HepG2 (cell line): ENCODE data around the gene ZC3H7B. TPM values are rescaled to one million over a fixed set of nuclear protein-coding genes. Genes with fewer than 3 reads are reported as not detected.
A peak's percentile ranks its signal among the peaks of the same experiment; 100 is the strongest.

Source experiments
- ATM ChIP-seq: fragments of 450-650 bp; IDR thresholded peaks from 2 replicates; pipeline ENCODE4 v1.7.1; 2017; ENCODE audit warnings: mild to moderate bottlenecking, borderline replicate concordance
- ELF3 ChIP-seq: IDR thresholded peaks from 2 replicates; pipeline ENCODE4 v1.6.1; 2016; ENCODE audit warnings: missing genetic modification reagents, missing compliant biosample characterization
- FOXK1 ChIP-seq: sonication (generic); formaldehyde crosslinking; IDR thresholded peaks from 2 replicates; pipeline ENCODE4 v1.4.0; 2020; ENCODE audit warnings: low read depth, missing genetic modification reagents, borderline replicate concordance
- FOXP1 ChIP-seq, 2 experiments: fragments of 450-650 bp in 1 of 2; IDR thresholded peaks; 2 replicates each; pipeline ENCODE4 v1.6.1; 2017 to 2018; ENCODE audit warnings: antibody characterized with exemption in 1 of 2
- HNF4A ChIP-seq: sonication (generic); formaldehyde crosslinking; IDR thresholded peaks from 2 replicates; pipeline ENCODE4 v1.4.0; 2020; ENCODE audit warnings: missing genetic modification reagents
- HNRNPUL1 ChIP-seq: fragments of 200-400 bp; formaldehyde crosslinking; IDR thresholded peaks from 2 replicates; pipeline ENCODE4 v1.6.1; 2017; ENCODE audit warnings: low read depth, mild to moderate bottlenecking, low read length, moderate library complexity
- KLF15 ChIP-seq: sonication (generic); formaldehyde crosslinking; IDR thresholded peaks from 2 replicates; pipeline ENCODE4 v1.8.1; 2023; ENCODE audit warnings: borderline replicate concordance, mild to moderate bottlenecking, inconsistent platforms, missing genetic modification reagents, mixed read lengths
- MAFF ChIP-seq: IDR thresholded peaks from 2 replicates; pipeline ENCODE4 v1.6.1; 2011; ENCODE audit warnings: low read depth, low read length, improper control_type of control experiment
- NKX3-1 ChIP-seq: sonication (generic); formaldehyde crosslinking; IDR thresholded peaks from 2 replicates; pipeline ENCODE4 v1.5.0; 2020; ENCODE audit warnings: missing genetic modification reagents
- ONECUT2 ChIP-seq: sonication (generic); formaldehyde crosslinking; IDR thresholded peaks from 2 replicates; pipeline ENCODE4 v1.4.0; 2020; ENCODE audit warnings: missing genetic modification reagents
- PHB2 ChIP-seq: fragments of 450-650 bp; IDR thresholded peaks from 2 replicates; pipeline ENCODE4 v1.6.1; 2018; ENCODE audit not compliant: partially characterized antibody
- PITX1 ChIP-seq: sonication (generic); formaldehyde crosslinking; IDR thresholded peaks from 2 replicates; pipeline ENCODE4 v1.5.1; 2020; ENCODE audit warnings: mild to moderate bottlenecking, missing genetic modification reagents
- RARA ChIP-seq: IDR thresholded peaks from 2 replicates; pipeline ENCODE4 v1.6.1; 2016; ENCODE audit warnings: missing genetic modification reagents, missing compliant biosample characterization
- RXRA ChIP-seq: sonication (generic); formaldehyde crosslinking; IDR thresholded peaks from 2 replicates; pipeline ENCODE4 v1.5.1; 2020; ENCODE audit warnings: missing genetic modification reagents
- SPEN ChIP-seq: sonication (generic); formaldehyde crosslinking; IDR thresholded peaks from 2 replicates; pipeline ENCODE4 v1.5.1; 2020; ENCODE audit warnings: low read depth, mild to moderate bottlenecking, missing genetic modification reagents
- SRF ChIP-seq: IDR thresholded peaks from 2 replicates; pipeline ENCODE4 v1.6.1; 2011; ENCODE audit warnings: mild to moderate bottlenecking, low read depth, low read length, moderate library complexity
- ZC3H13 ChIP-seq: sonication (generic); formaldehyde crosslinking; IDR thresholded peaks from 2 replicates; pipeline ENCODE4 v1.8.1; 2023; ENCODE audit warnings: mild to moderate bottlenecking, missing genetic modification reagents, moderate library complexity
- ZIK1 ChIP-seq: sonication (generic); formaldehyde crosslinking; IDR thresholded peaks from 2 replicates; pipeline ENCODE4 v1.5.0; 2020; ENCODE audit warnings: mild to moderate bottlenecking, low read depth, missing genetic modification reagents, borderline replicate concordance
- ZNF543 ChIP-seq: sonication (generic); formaldehyde crosslinking; IDR thresholded peaks from 2 replicates; pipeline ENCODE4 v1.4.0; 2020; ENCODE audit warnings: mild to moderate bottlenecking, missing genetic modification reagents
- ZSCAN9 ChIP-seq: IDR thresholded peaks from 2 replicates; pipeline ENCODE4 v1.6.1; 2016; ENCODE audit warnings: borderline replicate concordance
- polyA plus RNA-seq, 8 experiments: library from polyadenylated mRNA; depleted of rRNA in 3 of 8; stranded (reverse) in 7 of 8; unstranded in 1 of 8; fragments of >200 nt; fragmentation: Illumina TruSeq in 4 of 8; extraction: Trizol in 4 of 8; gene quantifications; 2 replicates each; pipeline versions ENCODE4 v1.2.1 to v1.2.3, GENCODE V29; 2011 to 2016; ENCODE audit warnings: low read depth in 4 of 8, missing spikeins in 1 of 8, mixed read lengths in 1 of 8; ENCODE audit not compliant: insufficient read depth in 1 of 8
- total RNA-seq, 5 experiments: library from RNA; depleted of rRNA; stranded (reverse); fragments of >200 nt; fragmentation: Illumina TruSeq; extraction: Trizol; gene quantifications; 2 replicates each; pipeline ENCODE4 v1.2.3, GENCODE V29; 2016; ENCODE audit warnings: low read depth in 1 of 5
- TF ChIP-seq, protein P1 (sequence below): sonication (generic); formaldehyde crosslinking; IDR thresholded peaks from 2 replicates; pipeline ENCODE4 v1.4.0; 2020; ENCODE audit warnings: mild to moderate bottlenecking, missing genetic modification reagents
- TF ChIP-seq, protein P2 (sequence below): sonication (generic); formaldehyde crosslinking; IDR thresholded peaks from 2 replicates; pipeline ENCODE4 v1.5.0; 2020; ENCODE audit warnings: missing genetic modification reagents
- TF ChIP-seq, protein P3 (sequence below): sonication (generic); formaldehyde crosslinking; conservative IDR thresholded peaks from 2 replicates; pipeline ENCODE4 v1.4.0; 2020; ENCODE audit warnings: missing genetic modification reagents
- TF ChIP-seq, protein P4 (sequence below): IDR thresholded peaks from 2 replicates; pipeline ENCODE4 v1.6.1; 2016; ENCODE audit warnings: missing compliant biosample characterization, missing genetic modification reagents, borderline replicate concordance

ZC3H7B gene
- total and polyA plus RNA-seq, 2 of the 13 experiments (the other 11 are each of a cell fraction or from before 2014, with no cell fraction given): 26.4 to 37.2 TPM

DNA sequence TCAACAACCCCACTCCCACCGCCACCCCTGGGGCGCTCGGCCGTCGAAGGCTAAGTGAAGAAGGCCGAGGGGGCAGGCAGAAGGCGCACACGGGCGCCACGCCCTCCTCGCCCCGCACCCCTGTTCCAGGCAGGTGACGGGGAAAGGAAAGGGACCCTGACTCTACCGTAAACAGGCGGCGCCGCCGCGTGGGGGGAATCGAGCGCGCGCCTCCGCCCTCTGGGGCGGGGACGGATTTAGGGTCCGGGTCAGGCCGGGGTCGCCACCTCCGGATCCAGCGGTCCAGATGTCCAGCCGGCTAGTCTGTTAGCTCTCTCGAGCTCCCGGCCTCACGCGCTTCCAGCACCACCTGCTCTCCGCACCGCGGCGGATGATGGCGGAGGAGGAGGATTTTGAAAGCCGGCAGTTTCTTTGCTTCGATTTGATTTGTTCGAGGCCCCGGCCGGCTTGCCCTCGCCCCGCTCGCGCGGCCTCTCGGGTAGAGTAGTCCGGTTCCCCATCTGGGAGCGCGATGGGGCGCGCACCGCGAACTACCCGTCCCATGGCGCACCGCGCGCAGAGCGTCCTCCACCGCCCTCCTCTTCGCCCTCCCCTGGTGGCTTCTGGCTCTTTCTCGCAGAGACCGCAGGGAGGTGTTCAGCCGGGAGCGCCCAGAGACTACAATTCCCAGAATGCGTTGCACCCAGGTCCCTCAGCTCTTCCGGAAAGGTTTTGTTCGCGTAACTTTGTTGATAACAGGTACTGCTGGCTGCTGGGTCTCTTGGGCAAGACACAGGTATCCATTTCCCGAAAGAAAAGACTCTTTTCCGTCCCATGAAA is 15.3 kb upstream of the ZC3H7B start, which contains the start of gene RANGAP1 (continued):
- TF ChIP-seq, protein P1, sequence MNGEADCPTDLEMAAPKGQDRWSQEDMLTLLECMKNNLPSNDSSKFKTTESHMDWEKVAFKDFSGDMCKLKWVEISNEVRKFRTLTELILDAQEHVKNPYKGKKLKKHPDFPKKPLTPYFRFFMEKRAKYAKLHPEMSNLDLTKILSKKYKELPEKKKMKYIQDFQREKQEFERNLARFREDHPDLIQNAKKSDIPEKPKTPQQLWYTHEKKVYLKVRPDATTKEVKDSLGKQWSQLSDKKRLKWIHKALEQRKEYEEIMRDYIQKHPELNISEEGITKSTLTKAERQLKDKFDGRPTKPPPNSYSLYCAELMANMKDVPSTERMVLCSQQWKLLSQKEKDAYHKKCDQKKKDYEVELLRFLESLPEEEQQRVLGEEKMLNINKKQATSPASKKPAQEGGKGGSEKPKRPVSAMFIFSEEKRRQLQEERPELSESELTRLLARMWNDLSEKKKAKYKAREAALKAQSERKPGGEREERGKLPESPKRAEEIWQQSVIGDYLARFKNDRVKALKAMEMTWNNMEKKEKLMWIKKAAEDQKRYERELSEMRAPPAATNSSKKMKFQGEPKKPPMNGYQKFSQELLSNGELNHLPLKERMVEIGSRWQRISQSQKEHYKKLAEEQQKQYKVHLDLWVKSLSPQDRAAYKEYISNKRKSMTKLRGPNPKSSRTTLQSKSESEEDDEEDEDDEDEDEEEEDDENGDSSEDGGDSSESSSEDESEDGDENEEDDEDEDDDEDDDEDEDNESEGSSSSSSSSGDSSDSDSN: peak; percentile 54
- TF ChIP-seq SPEN (CRISPR knock-in tag) (peak; percentile 47; the same call in 1 of the 2 replicates), RXRA (CRISPR knock-in tag) (no peak), ATM (no peak), KLF15 (CRISPR knock-in tag) (no peak), FOXP1 (IDR thresholded peaks at IDR 0.05) (no peak), FOXP1 (CRISPR knock-in tag; IDR thresholded peaks at IDR 0.05) (no peak), ZC3H13 (CRISPR knock-in tag) (no peak; the same call in 1 of the 2 replicates), PHB2 (no peak), ONECUT2 (CRISPR knock-in tag) (no peak), ELF3 (CRISPR knock-in tag) (no peak; the same call in 1 of the 2 replicates), ZSCAN9 (CRISPR knock-in tag) (no peak), NKX3-1 (CRISPR knock-in tag) (0 out of 2 replicates have a peak, but pooled peaks have one; percentile 54), SRF (no peak), MAFF (0 out of 2 replicates have a peak, but pooled peaks have one; percentile 1), ZNF543 (CRISPR knock-in tag) (0 out of 2 replicates have a peak, but pooled peaks have one; percentile 26), FOXK1 (CRISPR knock-in tag) (0 out of 2 replicates have a peak, but pooled peaks have one; percentile 14), ZIK1 (CRISPR knock-in tag) (no peak; the same call in 1 of the 2 replicates), HNRNPUL1 (0 out of 2 replicates have a peak, but pooled peaks have one; percentile 40), PITX1 (CRISPR knock-in tag) (no peak), RARA (no peak), HNF4A (CRISPR knock-in tag) (peak; percentile 19; the same call in 1 of the 2 replicates)
- TF ChIP-seq, protein P2, sequence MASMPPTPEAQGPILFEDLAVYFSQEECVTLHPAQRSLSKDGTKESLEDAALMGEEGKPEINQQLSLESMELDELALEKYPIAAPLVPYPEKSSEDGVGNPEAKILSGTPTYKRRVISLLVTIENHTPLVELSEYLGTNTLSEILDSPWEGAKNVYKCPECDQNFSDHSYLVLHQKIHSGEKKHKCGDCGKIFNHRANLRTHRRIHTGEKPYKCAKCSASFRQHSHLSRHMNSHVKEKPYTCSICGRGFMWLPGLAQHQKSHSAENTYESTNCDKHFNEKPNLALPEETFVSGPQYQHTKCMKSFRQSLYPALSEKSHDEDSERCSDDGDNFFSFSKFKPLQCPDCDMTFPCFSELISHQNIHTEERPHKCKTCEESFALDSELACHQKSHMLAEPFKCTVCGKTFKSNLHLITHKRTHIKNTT (CRISPR knock-in tag): 0 out of 2 replicates have a peak, but pooled peaks have one; percentile 32
- TF ChIP-seq, protein P3, sequence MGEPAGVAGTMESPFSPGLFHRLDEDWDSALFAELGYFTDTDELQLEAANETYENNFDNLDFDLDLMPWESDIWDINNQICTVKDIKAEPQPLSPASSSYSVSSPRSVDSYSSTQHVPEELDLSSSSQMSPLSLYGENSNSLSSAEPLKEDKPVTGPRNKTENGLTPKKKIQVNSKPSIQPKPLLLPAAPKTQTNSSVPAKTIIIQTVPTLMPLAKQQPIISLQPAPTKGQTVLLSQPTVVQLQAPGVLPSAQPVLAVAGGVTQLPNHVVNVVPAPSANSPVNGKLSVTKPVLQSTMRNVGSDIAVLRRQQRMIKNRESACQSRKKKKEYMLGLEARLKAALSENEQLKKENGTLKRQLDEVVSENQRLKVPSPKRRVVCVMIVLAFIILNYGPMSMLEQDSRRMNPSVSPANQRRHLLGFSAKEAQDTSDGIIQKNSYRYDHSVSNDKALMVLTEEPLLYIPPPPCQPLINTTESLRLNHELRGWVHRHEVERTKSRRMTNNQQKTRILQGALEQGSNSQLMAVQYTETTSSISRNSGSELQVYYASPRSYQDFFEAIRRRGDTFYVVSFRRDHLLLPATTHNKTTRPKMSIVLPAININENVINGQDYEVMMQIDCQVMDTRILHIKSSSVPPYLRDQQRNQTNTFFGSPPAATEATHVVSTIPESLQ (CRISPR knock-in tag): no peak
- TF ChIP-seq, protein P4, sequence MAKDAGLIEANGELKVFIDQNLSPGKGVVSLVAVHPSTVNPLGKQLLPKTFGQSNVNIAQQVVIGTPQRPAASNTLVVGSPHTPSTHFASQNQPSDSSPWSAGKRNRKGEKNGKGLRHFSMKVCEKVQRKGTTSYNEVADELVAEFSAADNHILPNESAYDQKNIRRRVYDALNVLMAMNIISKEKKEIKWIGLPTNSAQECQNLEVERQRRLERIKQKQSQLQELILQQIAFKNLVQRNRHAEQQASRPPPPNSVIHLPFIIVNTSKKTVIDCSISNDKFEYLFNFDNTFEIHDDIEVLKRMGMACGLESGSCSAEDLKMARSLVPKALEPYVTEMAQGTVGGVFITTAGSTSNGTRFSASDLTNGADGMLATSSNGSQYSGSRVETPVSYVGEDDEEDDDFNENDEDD (CRISPR knock-in tag): peak; percentile 66; the same call in 1 of the 2 replicates
